Body of pancreas (tissue), 4 donors: ENCODE results near the gene HTRA2. TPM values are rescaled to one million over a fixed set of nuclear protein-coding genes. Genes with fewer than 3 reads are reported as not detected.
"Not testable (repeated sequence)": the region's sequence is repeated elsewhere in the genome, so short reads cannot be mapped to it uniquely, and the experiment has no call there.

Experiments used
- ATAC-seq: fragments of 150-250 bp; one replicate; pipeline ENCODE4 v1.9.1; 2016
- DNase-seq, 4 donors: peaks; one replicate each; pipeline ENCODE4 v3.0.0-alpha.2; 2019
- H3K27ac ChIP-seq, 4 donors: fragments of 200-600 bp; sonication (generic); 1 replicate in 3 of 4; 2 replicates in 1 of 4; pipeline versions ENCODE4 v1.5.1 to v1.6.1; 2016 to 2019; ENCODE audit warnings: mild to moderate bottlenecking in 1 of 4, mixed read lengths in 1 of 4, moderate library complexity in 1 of 4
- H3K27me3 ChIP-seq, 2 donors: fragments of 200-600 bp; sonication (generic); one replicate each; pipeline ENCODE4 v1.6.0; 2016; ENCODE audit warnings: mild to moderate bottlenecking in 1 of 2
- H3K36me3 ChIP-seq, 2 donors: fragments of 200-600 bp; sonication (generic); replicated peaks in 1 of 2; 2 replicates each; pipeline ENCODE4 v1.5.1; 2016; ENCODE audit warnings: low read depth in 2 of 2; ENCODE audit not compliant: insufficient read depth in 1 of 2
- H3K4me1 ChIP-seq: fragments of 200-600 bp; sonication (generic); one replicate; pipeline ENCODE4 v1.6.0; 2016
- H3K4me3 ChIP-seq, 2 donors: fragments of 200-600 bp; sonication (generic); 1 replicate in 1 of 2; 2 replicates in 1 of 2; pipeline ENCODE4 v1.5.1; 2016 to 2019
- H3K9me3 ChIP-seq, 3 donors: fragments of 200-600 bp; sonication (generic); 1 replicate in 2 of 3; 2 replicates in 1 of 3; pipeline ENCODE4 v1.5.1; 2016
- POLR2A ChIP-seq, 3 donors: fragments of 450-650 bp; IDR thresholded peaks; one replicate each; pipeline ENCODE4 v1.6.1; 2016; ENCODE audit warnings: antibody characterized with exemption in 3 of 3, mild to moderate bottlenecking in 2 of 3
- WGBS, 2 donors: methylation state at CpG; one replicate each; pipeline ENCODE4 v1.1.5; 2017; 5-methylcytosine and 5-hydroxymethylcytosine counted together
- intact Hi-C: fragments of 100-400 bp; cut with DNase I; formaldehyde crosslinking; loops from one replicate; pipeline ENCODE4 v1.15.1; 2023
- total RNA-seq, 2 donors: library from RNA; depleted of rRNA; stranded (reverse); fragments of >200 nt; gene quantifications; one replicate each; pipeline ENCODE4 v1.1.0, GENCODE V29; 2016
- TF ChIP-seq, protein P1 (sequence below), 7 experiments: fragments of 450-650 bp in 4 of 7; fragments of 200-600 bp in 3 of 7; sonication (generic) in 3 of 7; IDR thresholded peaks; one replicate each; pipeline ENCODE4 v1.5.1; 2016 to 2019; ENCODE audit warnings: antibody characterized with exemption in 7 of 7

HTRA2 gene
- total RNA-seq: 10 to 100 TPM; 14.3 to 14.5 TPM

DNA sequence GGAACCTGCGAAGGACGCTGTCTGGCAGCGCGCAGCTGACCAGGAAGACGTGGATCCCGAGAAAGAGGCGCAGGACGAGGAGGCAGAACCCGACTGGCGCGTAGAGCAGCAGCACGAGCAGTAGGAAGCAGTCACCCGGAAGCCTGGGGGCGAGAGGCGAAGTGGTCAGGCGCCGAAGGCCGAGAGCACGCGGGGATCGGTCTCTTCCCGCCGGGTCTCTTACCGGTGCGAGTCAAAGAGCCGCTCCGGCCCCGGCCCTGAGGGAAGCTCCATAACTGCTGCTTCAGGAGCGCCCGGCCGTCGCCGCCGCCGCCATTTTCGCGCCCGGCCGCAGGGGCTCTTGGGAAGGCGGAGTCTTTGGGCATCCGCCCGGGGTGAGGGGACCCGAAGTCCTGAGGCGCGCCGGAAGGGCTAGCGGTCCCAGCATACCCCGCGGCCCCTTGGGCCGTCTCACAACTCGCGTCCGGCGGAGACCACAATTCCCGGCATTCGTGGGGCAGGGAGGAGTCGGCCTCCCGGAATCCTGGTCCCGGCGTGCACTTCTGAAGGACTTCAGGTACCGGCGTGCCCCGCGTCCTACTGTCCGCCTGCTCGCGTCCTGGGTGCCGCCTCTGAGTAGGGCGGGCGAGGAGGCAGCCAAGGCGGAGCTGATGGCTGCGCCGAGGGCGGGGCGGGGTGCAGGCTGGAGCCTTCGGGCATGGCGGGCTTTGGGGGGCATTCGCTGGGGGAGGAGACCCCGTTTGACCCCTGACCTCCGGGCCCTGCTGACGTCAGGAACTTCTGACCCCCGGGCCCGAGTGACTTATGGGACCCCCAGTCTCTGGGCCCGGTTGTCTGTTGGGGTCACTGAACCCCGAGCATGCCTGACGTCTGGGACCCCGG lies at the start of gene HTRA2, which contains the start of gene AUP1:
TSS of gene HTRA2 (plus strand) at position 577 of the 882 bp plus-strand sequence. CDS start at position 651, 74 bp downstream.
TSS of gene AUP1 (minus strand) at position 350 of the 882 bp plus-strand sequence. CDS start at position 273, 77 bp downstream.
- Histone ChIP-seq H3K4me1 (peaks cover 27% of the 10 kb centered on the region), H3K36me3 (peaks cover 0 to 4% of the 10 kb centered on the region in 2 donors), H3K27me3 (no peaks in the 10 kb centered on the region), H3K4me3 (peak within 1 kb of the TSS; percentile 70 to 82), H3K9me3 (no peaks in the 10 kb centered on the region), H3K27ac (peak within 1 kb of the TSS; percentile 50 to 90 (median 80))
- intact Hi-C loops: loop anchor here (5.0 kb wide), 1 partner anchor 37 kb away; no protein-coding TSS in a partner anchor
- 0 to 5% methylated on average over 12 to 86 of the region's 87 CpGs for WGBS, 2 donors
- TF ChIP-seq, protein P1, sequence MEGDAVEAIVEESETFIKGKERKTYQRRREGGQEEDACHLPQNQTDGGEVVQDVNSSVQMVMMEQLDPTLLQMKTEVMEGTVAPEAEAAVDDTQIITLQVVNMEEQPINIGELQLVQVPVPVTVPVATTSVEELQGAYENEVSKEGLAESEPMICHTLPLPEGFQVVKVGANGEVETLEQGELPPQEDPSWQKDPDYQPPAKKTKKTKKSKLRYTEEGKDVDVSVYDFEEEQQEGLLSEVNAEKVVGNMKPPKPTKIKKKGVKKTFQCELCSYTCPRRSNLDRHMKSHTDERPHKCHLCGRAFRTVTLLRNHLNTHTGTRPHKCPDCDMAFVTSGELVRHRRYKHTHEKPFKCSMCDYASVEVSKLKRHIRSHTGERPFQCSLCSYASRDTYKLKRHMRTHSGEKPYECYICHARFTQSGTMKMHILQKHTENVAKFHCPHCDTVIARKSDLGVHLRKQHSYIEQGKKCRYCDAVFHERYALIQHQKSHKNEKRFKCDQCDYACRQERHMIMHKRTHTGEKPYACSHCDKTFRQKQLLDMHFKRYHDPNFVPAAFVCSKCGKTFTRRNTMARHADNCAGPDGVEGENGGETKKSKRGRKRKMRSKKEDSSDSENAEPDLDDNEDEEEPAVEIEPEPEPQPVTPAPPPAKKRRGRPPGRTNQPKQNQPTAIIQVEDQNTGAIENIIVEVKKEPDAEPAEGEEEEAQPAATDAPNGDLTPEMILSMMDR (IDR thresholded peaks at IDR 0.05): peak in 2 of 7 experiments; percentile 8 to 24
- peak; percentile 42 to 92 (median 90) for TF ChIP-seq POLR2A (IDR thresholded peaks at IDR 0.05)
- DNase-seq (peak; percentile 98 to 99 (median 98)), ATAC-seq (peak; percentile 97)

DNA sequence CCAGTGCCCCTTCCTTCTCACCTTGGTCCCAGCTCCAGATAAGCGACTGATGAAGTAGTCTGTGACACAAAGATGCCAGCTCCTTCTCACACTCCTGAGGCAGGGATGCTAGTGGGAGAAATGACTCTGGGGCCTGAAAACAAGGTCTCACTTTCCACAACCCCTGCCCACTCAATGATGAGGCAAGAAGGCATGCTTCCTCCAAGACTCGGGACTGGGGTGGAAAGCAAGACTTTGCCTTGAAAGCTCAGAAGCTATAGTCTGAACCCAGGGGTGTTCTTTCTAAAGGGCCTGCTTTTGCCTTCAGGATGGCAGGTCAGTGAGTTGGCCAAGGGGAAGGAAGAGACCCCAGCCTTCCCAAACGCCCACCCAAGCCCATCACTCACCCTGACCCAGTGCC lies 48.3 kb upstream of the HTRA2 start:
- peak overlapping the region in 1 of 2 donors; percentile 35 for H3K4me3 ChIP-seq
- peak overlapping the region in 1 of 4 donors; percentile 83 for H3K27ac ChIP-seq
- H3K9me3 ChIP-seq: no peaks in the 10 kb centered on the region
- H3K4me1 ChIP-seq: peaks cover 27% of the 10 kb centered on the region
- no peaks in the 10 kb centered on the region for H3K36me3 ChIP-seq
- no peak for DNase-seq
- TF ChIP-seq, protein P1 (IDR thresholded peaks at IDR 0.05): no peak
- no peak for TF ChIP-seq POLR2A (IDR thresholded peaks at IDR 0.05)
- intact Hi-C loops: no loop called here
- no peaks in the 10 kb centered on the region for H3K27me3 ChIP-seq
- ATAC-seq: no peak
- 43% methylated on average over 3 of the region's 3 CpGs for WGBS, 2 donors

DNA sequence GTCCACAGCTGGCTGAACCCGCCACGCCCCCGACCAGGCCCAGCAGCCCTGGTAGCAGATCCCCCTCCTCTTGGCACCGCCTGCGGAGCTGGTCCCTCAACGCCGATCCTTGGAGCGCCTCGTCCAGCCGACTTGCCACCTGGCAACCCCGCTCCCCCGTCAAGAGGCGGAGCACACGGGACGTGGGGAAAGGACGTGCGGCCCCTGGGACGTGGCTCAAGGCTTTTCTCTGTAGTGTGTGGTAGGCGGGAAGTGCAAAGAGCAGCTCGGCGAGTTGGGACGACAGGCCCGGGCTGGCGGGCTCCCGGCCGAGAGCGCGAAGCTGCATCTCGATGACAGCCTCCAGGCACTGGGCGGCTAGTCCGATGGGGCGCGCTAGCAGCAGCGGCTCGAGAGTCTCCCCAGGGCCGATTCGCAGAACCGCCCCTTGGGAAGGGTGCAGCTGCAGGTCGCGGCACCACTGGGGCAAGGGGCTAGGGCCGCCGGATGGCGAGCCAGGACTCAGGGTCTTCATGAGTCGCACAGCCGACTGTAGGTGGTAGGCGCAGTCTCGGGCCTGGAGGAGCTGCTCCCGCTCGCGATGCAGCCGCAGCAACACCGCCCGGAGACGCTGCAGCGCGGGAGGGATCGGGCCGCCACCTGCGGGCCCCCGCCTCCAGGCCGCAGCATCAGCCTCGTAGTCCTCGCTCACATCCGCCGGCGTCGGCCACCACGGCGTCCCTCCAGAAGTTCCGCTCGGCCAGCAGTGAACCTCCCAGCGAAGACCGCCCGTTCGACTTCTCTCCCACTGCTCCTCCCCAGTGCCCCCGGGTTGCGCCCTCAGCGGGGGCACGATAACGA lies 47.6 kb upstream of the HTRA2 start:
- DNase-seq (peak in 3 of 4 donors; percentile 23 to 63 (median 56)), ATAC-seq (peak; percentile 53)
- intact Hi-C loops: no loop called here
- Histone ChIP-seq H3K4me3 (peak overlapping the region; percentile 35 to 67), H3K27ac (peak overlapping the region; percentile 74 to 89 (median 80)), H3K9me3 (no peaks in the 10 kb centered on the region), H3K4me1 (peaks cover 27% of the 10 kb centered on the region), H3K36me3 (no peaks in the 10 kb centered on the region), H3K27me3 (no peaks in the 10 kb centered on the region)
- WGBS, 2 donors: 0 to 2% methylated on average over 1 to 75 of the region's 80 CpGs
- no peak for TF ChIP-seq POLR2A (IDR thresholded peaks at IDR 0.05)
- TF ChIP-seq, protein P1 (IDR thresholded peaks at IDR 0.05): no peak

DNA sequence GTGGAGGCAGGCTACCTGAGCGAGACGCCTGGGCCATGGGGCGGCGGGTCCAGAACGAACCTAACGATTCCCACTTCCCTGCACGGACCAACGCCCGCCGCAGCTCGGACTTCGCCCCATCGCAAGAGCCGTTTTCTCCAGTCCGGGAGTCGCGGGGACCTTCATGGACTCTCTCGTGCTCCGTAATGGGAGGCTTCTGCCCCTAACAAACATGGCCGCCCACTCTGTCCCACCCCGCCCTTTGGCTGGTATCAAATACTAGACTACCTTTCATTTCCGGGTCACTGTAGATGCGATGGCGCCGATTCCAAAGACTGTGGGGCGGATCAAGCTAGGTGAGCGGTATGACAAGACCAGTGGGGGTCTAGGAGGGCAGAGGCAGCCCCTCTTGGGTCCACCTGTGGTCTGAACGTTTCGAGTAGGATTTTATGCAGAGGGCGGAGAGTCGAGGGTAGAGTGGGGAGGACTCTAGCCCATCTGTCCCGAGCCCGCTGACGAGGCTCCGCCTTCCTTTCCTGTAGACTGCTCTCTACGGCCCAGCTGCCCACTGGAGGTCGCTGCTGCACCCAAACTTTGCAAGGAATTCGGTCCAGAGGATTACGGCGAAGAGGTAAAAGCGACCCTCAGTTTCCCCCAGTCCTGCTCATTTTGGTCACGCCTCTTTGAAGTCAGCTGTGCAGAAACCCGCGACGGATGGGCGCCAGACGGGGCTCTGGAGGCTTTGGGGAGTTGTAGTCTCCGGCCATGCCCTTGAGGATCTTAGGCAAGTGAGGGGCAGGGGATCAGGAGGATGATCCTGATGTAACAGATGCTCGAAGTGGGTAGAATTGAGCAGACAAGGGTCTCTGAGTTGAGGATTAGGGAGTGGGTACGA lies 46.7 kb upstream of the HTRA2 start, which contains the start of the genes CCDC142 and TTC31:
TSS of gene CCDC142 (minus strand) at position 198 of the 874 bp plus-strand sequence. CDS start at position 37, 161 bp downstream.
TSS of gene TTC31 (plus strand) at position 281 of the 874 bp plus-strand sequence. CDS start at position 296, 15 bp downstream.
- TF ChIP-seq, protein P1 (IDR thresholded peaks at IDR 0.05): peak; percentile 76 to 96 (median 90)
- peak in 2 of 3 donors; percentile 62 to 64 for TF ChIP-seq POLR2A (IDR thresholded peaks at IDR 0.05)
- no peaks in the 10 kb centered on the region for H3K27me3 ChIP-seq
- H3K36me3 ChIP-seq: no peaks in the 10 kb centered on the region
- 0 to 1% methylated on average over 39 to 50 of the region's 50 CpGs for WGBS, 2 donors
- H3K4me3 ChIP-seq: peak within 1 kb of the TSS; percentile 35 to 67
- peak; percentile 97 for ATAC-seq
- H3K4me1 ChIP-seq: peaks cover 27% of the 10 kb centered on the region
- no peaks in the 10 kb centered on the region for H3K9me3 ChIP-seq
- DNase-seq: peak; percentile 95 to 98 (median 96)
- H3K27ac ChIP-seq: peak within 1 kb of the TSS; percentile 74 to 89 (median 80)
- intact Hi-C loops: no loop called here

DNA sequence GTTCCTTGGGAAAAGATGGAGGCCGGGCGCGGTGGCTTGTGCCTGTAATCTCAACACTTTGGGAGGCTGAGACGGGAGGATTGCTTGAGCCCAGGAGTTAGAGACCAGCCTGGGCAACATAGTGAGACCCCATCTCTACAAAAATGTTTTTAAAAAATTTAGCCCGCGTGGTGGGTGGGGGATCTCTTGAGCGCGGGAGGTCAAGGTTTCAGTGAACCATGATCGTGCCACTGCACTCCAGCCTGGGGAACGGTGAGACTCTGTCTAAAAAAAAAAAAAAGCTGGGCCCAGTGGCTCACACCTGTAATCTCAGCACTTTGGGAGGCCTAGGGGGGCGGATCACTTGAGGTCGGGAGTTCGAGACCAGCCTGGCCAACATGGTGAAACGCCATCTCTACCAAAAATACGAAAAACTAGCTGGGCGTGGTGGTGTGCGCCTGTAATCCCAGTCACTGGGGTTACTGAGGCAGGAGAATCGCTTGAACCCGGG lies 46.0 kb upstream of the HTRA2 start:
- DNase-seq, H3K27me3 ChIP-seq, intact Hi-C loops, ATAC-seq, H3K9me3 ChIP-seq, H3K36me3 ChIP-seq: not testable (repeated sequence)
- Histone ChIP-seq H3K4me1 (peaks cover 27% of the 10 kb centered on the region), H3K27ac (peak overlapping the region in 1 of 4 donors; percentile 74), H3K4me3 (peak overlapping the region; percentile 35 to 67)
- WGBS, 2 donors: 69 to 77% methylated on average over 19 of the region's 19 CpGs
